GM12878 (cell line): Measurements from ENCODE around the gene RABL6. TPM values are rescaled to one million over a fixed set of nuclear protein-coding genes. Genes with fewer than 3 reads are reported as not detected.
"Not testable (repeated sequence)": the region's sequence is repeated elsewhere in the genome, so short reads cannot be mapped to it uniquely, and the experiment has no call there.

Experiments
- ATAC-seq: fragments of 200-7000 bp; cut with Tn5 transposase; 3 replicates; pipeline ENCODE4 v1.9.1; 2020; ENCODE audit warnings: mild to moderate bottlenecking, moderate library complexity
- BruUV-seq: library from RNA; stranded (reverse); fragments of 400-500 nt; replicated peaks from 2 replicates; lab custom pipeline; 2021; lab: Mats Ljungman, UMichigan
- CTCF ChIA-PET: fragments of 300-600 bp; sonication (Branson Sonifier 250); formaldehyde crosslinking; extraction: SDS; loops from one replicate; lab custom pipeline; 2021; ENCODE audit warnings: inconsistent platforms; lab: Yijun Ruan, JAX
- POLR2A ChIA-PET: fragments of 350-600 bp; formaldehyde crosslinking; extraction: SDS; loops from one replicate; lab custom pipeline; 2021; ENCODE audit warnings: inconsistent platforms; lab: Charles Lee
- RAD21 ChIA-PET: fragments of 300-600 bp; sonication (Branson Sonifier 250); formaldehyde crosslinking; loops from one replicate; lab custom pipeline; 2023; ENCODE audit warnings: antibody characterized with exemption; ENCODE audit not compliant: unreplicated experiment; lab: Charles Lee
- SMC1A ChIA-PET: fragments of 300-600 bp; sonication (Branson Sonifier 250); formaldehyde crosslinking; loops from one replicate; lab custom pipeline; 2023; ENCODE audit not compliant: unreplicated experiment, uncharacterized antibody; lab: Charles Lee
- DNase-seq: peaks from one replicate; pipeline ENCODE4 v3.0.0-alpha.2; 2011; ENCODE audit warnings: low read depth, low spot score
- FAIRE-seq: peaks from 3 replicates; lab custom pipeline; 2011; peaks lifted over from hg19 to GRCh38; lab: Jason Lieb, UNC
- H2AFZ ChIP-seq: 2 replicates; pipeline ENCODE4 v1.6.0; 2011; ENCODE audit warnings: low read depth, low read length, control low read depth; ENCODE audit not compliant: control insufficient read depth
- H3K27ac ChIP-seq: 2 replicates; pipeline ENCODE4 v1.5.1; 2011; ENCODE audit warnings: control low read depth; ENCODE audit not compliant: control insufficient read depth, insufficient read depth
- H3K27me3 ChIP-seq, 2 experiments: replicated peaks in 1 of 2; 2 replicates each; pipeline versions ENCODE4 v1.6.0 to v1.6.1; 2011; ENCODE audit warnings: low read length in 1 of 2; ENCODE audit not compliant: control insufficient read depth in 2 of 2, insufficient read depth in 2 of 2
- H3K36me3 ChIP-seq, 2 experiments: 2 replicates each; pipeline ENCODE4 v1.5.1; 2011; ENCODE audit warnings: low read length in 1 of 2; ENCODE audit not compliant: control insufficient read depth in 2 of 2, insufficient read depth in 2 of 2
- H3K4me1 ChIP-seq: 2 replicates; pipeline ENCODE4 v1.6.1; 2011; ENCODE audit warnings: mild to moderate bottlenecking, low read length, moderate library complexity, mixed read lengths; ENCODE audit not compliant: control insufficient read depth, insufficient read depth
- H3K4me2 ChIP-seq: 2 replicates; pipeline ENCODE4 v1.6.0; 2011; ENCODE audit warnings: control low read depth; ENCODE audit not compliant: control insufficient read depth, insufficient read depth
- H3K4me3 ChIP-seq: fragments of 200-600 bp; sonication (generic); 2 replicates; pipeline ENCODE4 v1.5.1; 2016
- H3K79me2 ChIP-seq: 2 replicates; pipeline ENCODE4 v1.6.0; 2011; ENCODE audit warnings: low read length; ENCODE audit not compliant: control insufficient read depth, insufficient read depth
- H3K9ac ChIP-seq: 2 replicates; pipeline ENCODE4 v1.8.0; 2011; ENCODE audit warnings: low read length, control low read depth, mixed read lengths; ENCODE audit not compliant: control insufficient read depth, insufficient read depth
- H3K9me3 ChIP-seq: replicated peaks from 3 replicates; pipeline ENCODE4 v1.5.1; 2011; ENCODE audit warnings: mild to moderate bottlenecking, low read length; ENCODE audit not compliant: control insufficient read depth, insufficient read depth
- H4K20me1 ChIP-seq: 2 replicates; pipeline ENCODE4 v1.6.0; 2011; ENCODE audit not compliant: control insufficient read depth, insufficient read depth
- ESRRA ChIP-seq: IDR thresholded peaks from 2 replicates; pipeline ENCODE4 v1.6.1; 2012; ENCODE audit warnings: mild to moderate bottlenecking, low read length, improper control_type of control experiment
- FOXM1 ChIP-seq: IDR thresholded peaks from 2 replicates; pipeline ENCODE4 v1.6.1; 2012; ENCODE audit warnings: low read depth, mild to moderate bottlenecking, inconsistent platforms, low read length, moderate library complexity
- ZBTB40 ChIP-seq: fragments of 450-650 bp; IDR thresholded peaks from 2 replicates; pipeline ENCODE4 v1.6.1; 2016; ENCODE audit warnings: mild to moderate bottlenecking, moderate library complexity, borderline replicate concordance
- WGBS: methylation state at CpG from one replicate; pipeline ENCODE4 v1.1.6; 2016; ENCODE audit warnings: low lambda C conversion rate; ENCODE audit not compliant: insufficient replicate concordance, insufficient coverage; ENCODE audit errors: missing lambda C conversion rate; 5-methylcytosine and 5-hydroxymethylcytosine counted together
- in situ Hi-C: fragments of 300-500 bp; cut with MboI; formaldehyde crosslinking; loops from 9 replicates; pipeline ENCODE4 v1.14.3; 2018; ENCODE audit warnings: mixed read lengths
- intact Hi-C: fragments of 100-400 bp; cut with micrococcal nuclease; formaldehyde crosslinking; loops from one replicate; pipeline ENCODE4 v1.14.2; 2022; ENCODE audit not compliant: unreplicated experiment
- polyA plus RNA-seq, 11 experiments: library from polyadenylated mRNA; depleted of rRNA in 4 of 11; unstranded in 6 of 11; stranded (reverse) in 5 of 11; fragments of >200 nt; fragmentation: Nextera tagmentation in 4 of 11; fragmentation: Illumina TruSeq in 1 of 11; extraction: Ambion mirVana in 4 of 11; extraction: Trizol in 1 of 11; gene quantifications; 1 replicate in 1 of 11; 2 replicates in 10 of 11; pipeline versions ENCODE4 v1.2.1 to v1.2.3, GENCODE V29; 2011 to 2016; ENCODE audit warnings: inconsistent platforms in 2 of 11, missing spikeins in 2 of 11, low read depth in 1 of 11
- total RNA-seq, 4 experiments: library from RNA; depleted of rRNA in 3 of 4; stranded (reverse); fragments of >200 nt in 3 of 4; fragmentation: Illumina TruSeq in 1 of 4; extraction: Trizol in 1 of 4; gene quantifications; 2 replicates each; pipeline versions ENCODE4 v1.2.1 to v1.2.3, GENCODE V29; 2013 to 2021
- TF ChIP-seq, protein P1 (sequence below): fragments of 450-650 bp; IDR thresholded peaks from 2 replicates; pipeline ENCODE4 v1.6.1; 2016; ENCODE audit warnings: mild to moderate bottlenecking

The RABL6 gene
- total and polyA plus RNA-seq, 10 of the 15 experiments (the other 5 are each of a cell fraction or from before 2014, with no cell fraction given): 1.4 to 134 (median 42.7) TPM

DNA sequence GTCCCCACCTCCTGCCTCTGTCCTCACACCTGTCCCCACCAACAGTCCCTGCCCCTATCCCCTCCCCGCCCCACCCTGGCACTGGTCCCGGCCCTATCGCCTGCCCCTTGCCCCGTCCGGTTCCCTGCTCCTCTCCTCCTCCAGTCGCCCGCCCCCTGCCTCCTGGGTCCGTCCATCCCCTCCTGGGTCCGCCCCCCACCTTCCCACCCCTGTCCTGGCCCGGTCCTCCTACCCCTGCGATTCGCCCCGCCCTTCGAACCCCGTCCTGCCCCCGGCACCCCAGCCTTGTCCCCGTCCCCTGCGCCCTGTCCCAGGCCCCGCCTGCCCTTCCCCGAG lies 58.0 kb downstream of the RABL6 start (continued):
- TF ChIP-seq ESRRA: no peak
- no peak for TF ChIP-seq FOXM1

GRCh38 chr9:136866898-136867421 lies 59.2 kb downstream of the RABL6 start:
- H3K9ac ChIP-seq: peak overlapping the region; percentile 83
- H3K27me3 ChIP-seq, intact Hi-C loops, CTCF ChIA-PET, SMC1A ChIA-PET, ATAC-seq, DNase-seq, FAIRE-seq, RAD21 ChIA-PET, H3K9me3 ChIP-seq, in situ Hi-C loops, BruUV-seq, H3K4me1 ChIP-seq, H4K20me1 ChIP-seq, H3K36me3 ChIP-seq, H2AFZ ChIP-seq: not testable (repeated sequence)
- H3K79me2 ChIP-seq: peaks cover 24% of the 10 kb centered on the region
- WGBS: 84% methylated on average over 27 of the region's 29 CpGs
- peak overlapping the region; percentile 70 for H3K4me3 ChIP-seq
- POLR2A ChIA-PET: interaction anchor here (0.5 to 1.5 kb wide), 2 partner anchors 15 to 65 kb away, joined by 5 read pairs; no protein-coding TSS in a partner anchor
- TF ChIP-seq, protein P1, sequence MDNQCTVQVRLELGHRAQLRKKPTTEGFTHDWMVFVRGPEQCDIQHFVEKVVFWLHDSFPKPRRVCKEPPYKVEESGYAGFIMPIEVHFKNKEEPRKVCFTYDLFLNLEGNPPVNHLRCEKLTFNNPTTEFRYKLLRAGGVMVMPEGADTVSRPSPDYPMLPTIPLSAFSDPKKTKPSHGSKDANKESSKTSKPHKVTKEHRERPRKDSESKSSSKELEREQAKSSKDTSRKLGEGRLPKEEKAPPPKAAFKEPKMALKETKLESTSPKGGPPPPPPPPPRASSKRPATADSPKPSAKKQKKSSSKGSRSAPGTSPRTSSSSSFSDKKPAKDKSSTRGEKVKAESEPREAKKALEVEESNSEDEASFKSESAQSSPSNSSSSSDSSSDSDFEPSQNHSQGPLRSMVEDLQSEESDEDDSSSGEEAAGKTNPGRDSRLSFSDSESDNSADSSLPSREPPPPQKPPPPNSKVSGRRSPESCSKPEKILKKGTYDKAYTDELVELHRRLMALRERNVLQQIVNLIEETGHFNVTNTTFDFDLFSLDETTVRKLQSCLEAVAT: peak; percentile 99
- TF ChIP-seq ZBTB40: peak; percentile 62
- peak overlapping the region; percentile 79; the same call in 1 of the 2 replicates for H3K4me2 ChIP-seq
- H3K27ac ChIP-seq: peak overlapping the region; percentile 65; the same call in 1 of the 2 replicates
